IMR-90 (cell line): ENCODE measurements around the gene HPN.

ENCODE experiments used
- CTCF ChIP-seq: conservative IDR thresholded peaks from 2 replicates; pipeline ENCODE4 v1.5.1; 2012; ENCODE audit warnings: mild to moderate bottlenecking, low read depth, low read length, improper control_type of control experiment
- FOS ChIP-seq: fragments of 150-350 bp; IDR thresholded peaks from 2 replicates; pipeline ENCODE4 v1.6.1; 2016; ENCODE audit warnings: low read depth, low read length
- POLR2A ChIP-seq: IDR thresholded peaks from 2 replicates; pipeline ENCODE4 v1.6.1; 2012; ENCODE audit warnings: mild to moderate bottlenecking, low read depth, low read length
- RAD21 ChIP-seq: IDR thresholded peaks from 2 replicates; pipeline ENCODE4 v1.6.1; 2012; ENCODE audit warnings: low read length, improper control_type of control experiment

DNA sequence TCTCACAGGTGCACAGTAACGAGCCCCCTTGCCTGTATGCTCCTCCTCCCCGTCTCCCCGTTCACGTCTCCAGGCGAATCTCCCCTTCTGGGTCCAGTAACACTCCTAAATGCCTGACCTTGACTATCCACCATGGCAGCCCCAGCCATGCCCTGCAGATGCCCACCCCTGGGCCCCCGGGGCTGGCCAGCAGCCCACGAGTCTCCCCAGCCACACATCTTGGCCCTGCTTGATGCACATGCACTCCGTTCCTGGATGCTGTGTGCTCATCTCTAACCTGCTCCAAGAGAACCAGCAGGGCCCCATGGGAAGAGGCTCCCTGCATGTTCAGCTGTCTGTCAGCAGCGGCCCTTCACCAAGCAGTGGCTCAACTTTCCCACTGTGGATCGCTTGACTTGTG lies 32.0 kb downstream of the HPN start:
- TF ChIP-seq FOS (no peak), CTCF (no peak), POLR2A (no peak), RAD21 (no peak)
